ENCODE data around the gene IRF2BP1. TPM values are rescaled to one million over a fixed set of nuclear protein-coding genes. Genes with fewer than 3 reads are reported as not detected.

The IRF2BP1 gene
- total and polyA plus RNA-seq, 2 of the 13 experiments (the other 11 are each of a cell fraction or from before 2014, with no cell fraction given), result 4.3 to 14.3 TPM

- TF ChIP-seq ARID5B (CRISPR knock-in tag; IDR thresholded peaks at IDR 0.05) (peak; percentile 30; the same call in 1 of the 2 replicates), HOXA3 (CRISPR knock-in tag; IDR thresholded peaks at IDR 0.05) (peak; percentile 69; the same call in 1 of the 2 replicates), RELA (CRISPR knock-in tag; IDR thresholded peaks at IDR 0.05) (no peak), BCLAF1 (IDR thresholded peaks at IDR 0.05) (no peak), ZNF557 (CRISPR knock-in tag; IDR thresholded peaks at IDR 0.05) (no peak), STAG1 (CRISPR knock-in tag; IDR thresholded peaks at IDR 0.05) (0 out of 2 replicates have a peak, but pooled peaks have one; percentile 8), FOSL2 (CRISPR knock-in tag; IDR thresholded peaks at IDR 0.05) (peak; percentile 11; the same call in 1 of the 2 replicates), ZNF670 (CRISPR knock-in tag; IDR thresholded peaks at IDR 0.05; ENCODE audit: borderline replicate concordance) (no peak), ZNF749 (CRISPR knock-in tag; IDR thresholded peaks at IDR 0.05; ENCODE audit: borderline replicate concordance) (peak; percentile 61; the same call in 1 of the 2 replicates), ZNF687 (CRISPR knock-in tag; IDR thresholded peaks at IDR 0.05) (peak; percentile 76), ZBTB37 (CRISPR knock-in tag; IDR thresholded peaks at IDR 0.05) (no peak), MXI1 (IDR thresholded peaks at IDR 0.05; ENCODE audit: borderline replicate concordance, low read depth, low read length) (peak; percentile 91; the same call in 2 of the 3 replicates), TBX2 (CRISPR knock-in tag; IDR thresholded peaks at IDR 0.05; ENCODE audit: borderline replicate concordance) (no peak)
- TF ChIP-seq, protein P1, sequence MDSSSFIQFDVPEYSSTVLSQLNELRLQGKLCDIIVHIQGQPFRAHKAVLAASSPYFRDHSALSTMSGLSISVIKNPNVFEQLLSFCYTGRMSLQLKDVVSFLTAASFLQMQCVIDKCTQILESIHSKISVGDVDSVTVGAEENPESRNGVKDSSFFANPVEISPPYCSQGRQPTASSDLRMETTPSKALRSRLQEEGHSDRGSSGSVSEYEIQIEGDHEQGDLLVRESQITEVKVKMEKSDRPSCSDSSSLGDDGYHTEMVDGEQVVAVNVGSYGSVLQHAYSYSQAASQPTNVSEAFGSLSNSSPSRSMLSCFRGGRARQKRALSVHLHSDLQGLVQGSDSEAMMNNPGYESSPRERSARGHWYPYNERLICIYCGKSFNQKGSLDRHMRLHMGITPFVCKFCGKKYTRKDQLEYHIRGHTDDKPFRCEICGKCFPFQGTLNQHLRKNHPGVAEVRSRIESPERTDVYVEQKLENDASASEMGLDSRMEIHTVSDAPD (CRISPR knock-in tag; IDR thresholded peaks at IDR 0.05), result 0 out of 2 replicates have a peak, but pooled peaks have one; percentile 31
Observed at GRCh38 chr19:45927565-45928261, 41.8 kb upstream of the IRF2BP1 start (continued).

All from HepG2 (cell line).